NCI-H1417 (cell line): ENCODE results near the gene CCNJ.
A peak's percentile ranks its signal among the peaks of the same experiment; 100 is the strongest.
"Not testable (repeated sequence)": the region's sequence is repeated elsewhere in the genome, so short reads cannot be mapped to it uniquely, and the experiment has no call there.

Experiments used
- DNase-seq, 3 experiments: peaks; one replicate each; lab custom pipeline; 2025; lab: John Stamatoyannopoulos, UW

CCNJ gene

DNA sequence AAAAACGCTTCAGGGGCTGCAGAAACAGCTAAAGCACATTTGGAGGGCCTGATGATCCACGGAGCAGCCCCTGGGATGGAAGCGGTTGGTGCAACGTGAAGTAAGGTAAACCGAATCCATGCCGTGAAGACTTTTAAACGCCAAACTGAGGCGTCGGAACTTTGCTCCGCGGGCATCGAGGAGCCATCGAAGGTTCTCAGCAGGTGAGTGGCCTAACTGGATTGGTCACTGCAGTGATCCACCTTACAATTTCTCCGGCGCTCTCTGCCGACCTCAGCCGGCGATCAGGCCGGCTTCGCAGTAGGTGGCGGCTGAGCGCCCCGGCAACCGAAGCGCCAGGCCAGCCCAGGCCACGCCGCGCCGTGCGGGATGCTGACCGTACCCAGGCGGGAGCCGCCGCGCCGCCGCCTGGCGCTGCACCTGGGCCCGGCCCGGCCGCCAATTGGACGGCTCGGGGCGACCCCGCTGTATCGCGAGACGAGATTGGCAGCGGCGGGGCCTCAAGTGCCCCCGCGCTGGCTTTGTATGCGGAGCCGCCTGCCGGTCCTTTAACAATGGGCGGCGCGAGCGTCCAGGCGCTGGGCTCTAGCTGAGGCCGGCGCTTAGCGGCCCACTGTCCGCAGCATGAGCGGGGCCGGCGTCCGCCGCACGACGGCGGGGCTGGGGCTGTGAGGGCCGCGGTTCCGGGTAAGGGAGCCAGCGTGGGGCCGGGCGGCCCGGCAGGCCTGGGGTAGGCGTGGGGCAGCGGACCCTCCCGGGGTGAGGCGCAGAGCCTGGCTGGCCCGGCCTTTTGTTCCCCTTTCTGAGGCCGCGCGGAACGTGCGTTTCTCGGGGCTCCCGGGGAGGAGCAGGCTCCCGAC, at the start of gene CCNJ:
Gene CCNJ (plus strand): TSS at position 551 of the 860 bp plus-strand sequence. CDS start 811 bp downstream, outside the sequence.
- peak; percentile 87 to 91 (median 91) for DNase-seq

GRCh38 chr10:95994376-95994775, 49.0 kb upstream of the CCNJ start:
- not testable (repeated sequence) for DNase-seq

- DNase-seq = no peak
These were observed 45.1 kb upstream of the CCNJ start for GRCh38 chr10:95998255-95998784.

GRCh38 chr10:96013956-96014355, 29.4 kb upstream of the CCNJ start:
- DNase-seq = no peak

GRCh38 chr10:96014473-96015102, 28.8 kb upstream of the CCNJ start:
- DNase-seq = no peak

DNA sequence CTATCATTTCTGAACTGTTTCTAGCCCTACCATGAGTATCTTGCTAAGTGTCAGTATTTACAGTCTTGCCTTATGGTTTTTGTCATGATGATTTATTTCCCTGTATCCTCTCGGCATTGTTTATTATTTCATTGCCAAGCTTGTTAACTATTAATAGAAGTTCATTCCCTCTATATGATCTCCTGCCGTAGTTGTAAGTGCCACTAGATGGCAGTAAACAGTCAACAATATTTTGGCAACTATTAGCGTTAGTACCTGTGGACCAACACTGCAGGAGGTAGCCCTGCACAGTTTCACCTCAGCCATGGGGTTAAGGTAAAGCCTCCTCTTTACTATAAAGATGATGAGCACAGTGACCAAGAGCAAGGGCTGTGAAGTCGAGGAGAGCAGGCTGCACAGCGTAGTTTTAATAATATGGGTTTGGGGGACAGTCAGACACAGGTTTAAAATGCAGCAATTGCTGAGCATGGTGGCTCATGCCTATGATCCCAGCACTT, 26.1 kb upstream of the CCNJ start:
- peak; percentile 43 to 79 (median 58) for DNase-seq

DNA sequence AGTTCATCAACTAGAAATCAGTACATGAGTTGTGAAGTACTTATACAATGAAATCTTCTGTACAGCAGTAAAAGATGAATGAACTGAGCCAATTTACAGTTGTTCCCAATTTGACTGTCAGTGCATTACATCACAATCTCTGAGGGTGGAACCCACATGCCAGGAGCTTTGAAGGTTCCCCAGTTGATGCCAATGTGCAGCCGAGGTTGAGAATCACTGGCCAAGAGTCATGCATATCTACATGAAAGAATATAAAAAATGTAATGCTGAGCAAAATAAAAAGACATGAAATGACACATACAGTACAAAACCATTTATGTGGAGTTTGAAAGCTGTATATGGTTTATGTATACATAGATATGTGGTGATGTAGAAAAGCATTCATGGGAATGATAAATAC, 22.1 kb upstream of the CCNJ start:
- no peak for DNase-seq

GRCh38 chr10:96022739-96023138, 20.6 kb upstream of the CCNJ start:
- DNase-seq = no peak

GRCh38 chr10:96023168-96023567, 20.2 kb upstream of the CCNJ start:
- DNase-seq = no peak

DNA sequence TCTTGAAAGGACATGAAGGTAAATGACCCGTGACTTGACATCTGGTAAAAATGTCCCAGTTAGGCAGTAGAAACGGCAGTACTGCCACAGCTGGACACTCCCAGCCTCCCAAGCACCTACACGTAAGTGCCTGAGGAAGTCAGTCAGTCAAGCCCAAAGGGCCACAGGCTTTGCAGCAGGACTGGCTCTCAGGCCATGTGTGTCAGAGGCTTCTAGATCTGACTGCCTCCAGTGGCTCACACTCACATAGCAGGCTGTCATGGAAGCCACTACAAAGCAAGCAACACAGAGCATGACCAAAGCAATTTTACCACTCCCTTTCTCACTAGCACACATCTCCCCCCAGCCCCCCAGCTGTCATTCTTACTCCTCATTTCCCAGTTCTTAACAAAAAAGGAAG, 17.8 kb upstream of the CCNJ start:
- DNase-seq = peak in 1 of 3 experiments; percentile 0

- no peak for DNase-seq
These were observed 8.8 kb upstream of the CCNJ start for GRCh38 chr10:96034625-96035024.

DNA sequence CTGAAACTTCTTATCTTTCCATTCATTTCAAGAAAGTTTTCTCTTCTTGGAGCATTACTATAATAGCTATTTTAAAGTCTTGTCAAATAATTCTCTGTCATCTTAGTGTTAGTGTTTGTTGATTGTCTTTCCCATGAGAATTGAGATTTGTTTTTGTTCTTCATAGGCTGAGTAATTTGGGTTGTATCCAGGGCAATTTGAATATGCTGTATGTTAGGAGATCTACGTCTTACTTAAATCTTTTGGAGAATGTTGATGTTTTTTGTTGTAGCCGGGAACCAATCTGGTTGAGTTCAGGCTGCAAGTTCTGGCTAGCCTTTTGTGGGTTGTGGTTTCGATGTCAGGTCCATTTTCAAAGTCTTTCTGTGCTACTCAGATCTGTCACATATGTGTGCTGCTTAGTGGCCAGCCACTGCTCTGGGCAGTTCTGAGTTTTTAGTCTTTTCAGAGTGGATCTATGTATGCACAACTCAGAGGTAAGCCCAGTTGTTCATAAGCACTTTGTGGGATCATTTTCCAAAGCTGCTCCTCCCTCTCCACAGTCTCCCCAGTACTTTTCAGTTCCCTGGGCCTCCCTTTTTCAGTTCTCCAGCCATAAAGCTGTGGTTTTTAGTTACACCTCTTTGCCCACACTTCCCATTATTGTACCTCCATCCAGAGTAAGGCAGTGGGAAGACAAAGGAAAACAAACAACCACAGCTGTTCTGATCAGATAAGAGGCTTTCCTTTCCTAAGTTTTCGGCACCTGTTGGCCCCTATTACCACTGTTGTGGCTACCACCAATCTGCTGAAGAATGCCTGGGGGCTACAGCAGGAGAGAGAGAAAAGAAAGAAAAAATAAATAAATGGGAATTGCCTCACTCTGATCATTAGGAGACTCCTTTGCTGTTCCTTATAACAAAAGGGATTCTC, 4.7 kb upstream of the CCNJ start:
- DNase-seq = peak in 2 of 3 experiments; percentile 0 to 23

DNA sequence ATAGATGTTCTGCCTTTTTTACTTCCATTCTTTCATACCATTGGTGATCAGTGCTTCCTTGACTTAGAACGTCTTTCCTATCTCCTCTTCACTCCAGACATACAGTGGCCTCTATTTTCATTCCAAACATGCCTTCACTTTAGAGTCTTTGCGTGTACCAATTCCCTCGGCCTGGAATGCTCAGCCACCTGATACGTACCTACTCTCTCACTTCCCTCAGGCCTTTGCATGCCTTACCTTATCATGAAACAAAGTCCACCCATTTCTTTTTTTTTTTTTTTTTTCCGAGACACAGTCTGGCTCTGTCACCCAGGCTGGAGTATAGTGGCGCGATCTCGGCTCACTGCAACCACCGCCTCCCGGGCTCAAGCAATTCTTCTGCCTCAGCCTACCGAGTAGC, 2.2 kb upstream of the CCNJ start:
- no peak for DNase-seq

DNA sequence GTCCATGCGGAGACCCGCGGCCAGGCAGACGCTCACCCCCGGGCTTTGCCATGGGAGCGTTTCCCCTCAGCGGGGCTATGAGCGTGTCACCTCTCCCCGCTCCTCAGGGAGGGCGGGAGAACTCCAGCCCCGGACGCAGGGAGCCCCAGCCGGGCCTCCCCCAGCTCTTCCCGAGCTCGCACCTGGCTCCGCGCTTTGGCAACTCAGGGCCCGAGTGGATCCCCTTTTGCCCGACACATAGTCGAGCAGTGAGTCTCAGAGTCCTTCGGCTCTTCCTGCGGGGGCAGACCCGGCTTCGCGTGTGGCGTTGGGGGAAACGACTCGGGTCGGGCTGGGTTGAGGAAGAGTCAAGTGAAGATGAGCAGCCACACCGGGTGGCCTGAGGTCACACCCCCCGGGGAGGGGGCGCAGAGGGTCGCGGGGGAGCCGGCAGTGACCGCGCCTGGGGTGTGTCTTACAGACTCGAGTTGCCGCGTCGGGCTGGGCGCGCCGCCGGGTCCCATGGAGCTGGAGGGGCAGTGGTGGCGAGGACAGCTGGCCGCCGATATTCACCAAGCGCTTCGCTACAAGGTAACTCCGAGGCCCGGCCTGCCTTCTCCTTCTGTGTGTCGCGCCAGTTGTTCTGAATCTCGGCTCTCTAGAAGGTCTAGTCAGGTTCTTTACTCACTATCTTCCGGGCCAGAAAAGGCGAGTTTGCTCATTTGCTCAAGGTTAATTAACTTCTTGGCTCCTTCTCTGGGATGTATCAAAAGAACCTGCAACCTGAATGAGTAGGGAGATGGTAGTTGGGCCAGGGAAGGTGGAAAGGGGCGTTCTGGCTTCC, 721 bp downstream of the CCNJ start:
- DNase-seq = peak; percentile 33 to 82 (median 76)

GRCh38 chr10:96044736-96045135, 1.4 kb downstream of the CCNJ start:
- peak in 1 of 3 experiments; percentile 22 for DNase-seq

DNA sequence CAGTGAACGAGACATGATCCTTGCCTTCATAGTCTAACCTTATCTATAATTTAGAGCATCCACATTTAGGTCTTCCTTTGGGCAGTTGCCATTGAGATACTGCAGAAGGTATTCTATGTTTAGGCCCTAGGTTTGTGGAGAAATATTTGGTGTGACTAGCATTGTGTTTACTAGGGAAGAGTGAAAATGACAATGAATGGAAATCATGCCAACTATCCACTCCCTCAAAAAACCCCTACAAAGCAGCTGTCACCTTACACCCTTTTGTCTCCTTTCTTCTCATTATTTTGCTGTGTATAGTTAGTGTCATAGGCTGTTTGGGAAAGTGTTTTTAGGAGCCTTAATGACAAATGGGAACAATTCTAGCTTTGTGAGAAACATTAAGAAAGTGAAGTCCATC, 3.2 kb downstream of the CCNJ start:
- DNase-seq = no peak

DNA sequence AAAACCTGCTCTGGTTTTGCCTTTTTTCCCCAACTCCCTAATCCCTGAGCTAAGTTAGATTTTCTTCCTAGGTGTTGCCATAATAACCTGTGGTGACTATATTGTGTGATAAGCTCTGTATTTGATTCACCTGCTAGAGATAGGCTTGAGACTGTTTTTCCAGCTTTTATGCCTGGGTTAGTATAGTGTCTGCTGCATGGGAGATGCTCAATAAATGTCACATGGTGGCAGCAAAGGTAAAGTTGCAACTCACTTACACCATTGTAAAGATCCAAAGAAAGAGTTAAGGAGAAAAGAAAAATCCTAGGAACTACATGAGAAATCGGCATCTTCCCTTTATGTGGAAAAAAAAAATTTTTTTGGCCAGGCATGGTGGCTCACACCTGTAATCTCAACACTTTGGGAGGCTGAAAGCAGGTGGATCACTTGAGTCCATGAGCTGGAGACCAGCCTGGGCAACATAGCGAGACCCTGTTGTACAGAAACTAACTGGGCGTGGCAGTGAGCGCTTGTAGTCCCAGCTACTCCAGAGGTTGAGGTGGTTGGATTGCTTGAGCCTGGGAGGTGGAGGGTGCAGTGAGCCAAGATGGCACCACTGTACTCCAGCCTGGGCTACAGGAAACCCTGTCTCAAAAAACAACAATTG, 3.7 kb downstream of the CCNJ start:
- DNase-seq = peak in 1 of 3 experiments; percentile 1

DNA sequence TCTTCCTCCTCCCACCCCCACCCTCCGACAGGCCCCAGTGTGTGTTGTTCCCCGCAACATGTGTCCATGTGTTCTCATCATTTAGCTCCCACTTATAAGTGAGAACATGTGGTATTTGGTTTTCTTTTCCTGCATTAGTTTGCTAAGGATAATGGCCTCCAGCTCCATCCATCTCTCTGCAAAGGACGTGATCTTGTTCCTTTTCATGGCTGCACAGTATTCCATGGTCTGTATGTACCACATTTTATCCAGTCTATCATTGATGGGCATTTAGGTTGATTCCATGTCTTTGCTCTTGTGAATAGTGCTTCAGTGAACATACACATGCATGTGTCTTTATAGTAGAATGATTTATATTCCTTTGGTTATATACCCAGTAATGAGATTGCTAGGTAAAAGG, 4.5 kb downstream of the CCNJ start:
- not testable (repeated sequence) for DNase-seq

DNA sequence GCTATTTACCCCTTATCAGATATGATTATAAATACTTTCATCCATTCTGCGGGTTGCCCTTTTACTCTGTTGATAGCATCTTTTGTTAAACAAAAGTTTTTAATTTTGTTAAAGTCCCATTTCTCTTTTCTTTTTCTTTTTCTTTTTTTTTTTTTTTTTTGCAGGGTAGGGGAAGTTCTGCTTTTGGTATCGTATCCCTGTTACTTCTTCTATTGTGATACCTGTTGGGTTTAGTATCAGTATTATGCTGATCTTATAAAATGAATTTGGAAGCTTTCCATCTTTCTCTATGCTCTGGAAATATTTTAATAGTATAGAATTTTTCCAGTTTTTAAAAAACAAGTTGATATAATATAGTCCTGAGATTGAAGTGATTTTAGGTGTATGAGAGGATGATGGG, 6.0 kb downstream of the CCNJ start:
- DNase-seq = no peak

GRCh38 chr10:96053985-96054384, 10.6 kb downstream of the CCNJ start:
- no peak for DNase-seq
